AML-193 (cell line): Measurements from ENCODE around the gene C17orf78.
"Not testable (repeated sequence)": the region's sequence is repeated elsewhere in the genome, so short reads cannot be mapped to it uniquely, and the experiment has no call there.

Source experiments
- DNase-seq, 2 experiments: peaks; one replicate each; lab custom pipeline; 2025; lab: John Stamatoyannopoulos, UW

The C17orf78 gene

GRCh38 chr17:37375706-37376105, at the start of gene C17orf78:
Gene C17orf78, plus strand, starts transcription at chr17:37375985. Its CDS starts 108 bp downstream, at chr17:37376093.
- no peak for DNase-seq

- DNase-seq = no peak
These were observed 48.3 kb upstream of the C17orf78 start for GRCh38 chr17:37327341-37328090.

GRCh38 chr17:37338847-37339246, 36.9 kb upstream of the C17orf78 start:
- DNase-seq = no peak

GRCh38 chr17:37339321-37339720, 36.5 kb upstream of the C17orf78 start:
- DNase-seq = no peak

- DNase-seq = no peak
These were observed 35.0 kb upstream of the C17orf78 start for GRCh38 chr17:37340804-37341203.

GRCh38 chr17:37342589-37342988, 33.2 kb upstream of the C17orf78 start:
- DNase-seq = no peak

- DNase-seq = no peak
These were observed 31.3 kb upstream of the C17orf78 start for GRCh38 chr17:37344519-37344918.

- not testable (repeated sequence) for DNase-seq
These were observed 28.9 kb upstream of the C17orf78 start for GRCh38 chr17:37346863-37347402.

- not testable (repeated sequence) for DNase-seq
These were observed 18.8 kb upstream of the C17orf78 start for GRCh38 chr17:37356796-37357569.

GRCh38 chr17:37358098-37358829, 17.5 kb upstream of the C17orf78 start:
- DNase-seq = peak; percentile 26 to 61

GRCh38 chr17:37358830-37359681, 16.7 kb upstream of the C17orf78 start:
- DNase-seq = peak; percentile 97 to 98

- DNase-seq = no peak
These were observed 16.1 kb upstream of the C17orf78 start for GRCh38 chr17:37359682-37360188.

- peak in 1 of 2 experiments; percentile 17 for DNase-seq
These were observed 15.2 kb upstream of the C17orf78 start for GRCh38 chr17:37360632-37361031.

GRCh38 chr17:37361543-37361942, 14.2 kb upstream of the C17orf78 start:
- DNase-seq = no peak

- DNase-seq = peak in 1 of 2 experiments; percentile 14
These were observed 10.2 kb upstream of the C17orf78 start for GRCh38 chr17:37365589-37365988.

GRCh38 chr17:37368577-37368976, 7.2 kb upstream of the C17orf78 start:
- peak; percentile 65 to 80 for DNase-seq

GRCh38 chr17:37373530-37374159, 2.1 kb upstream of the C17orf78 start:
- DNase-seq = peak; percentile 88 to 89

GRCh38 chr17:37382056-37382455, 6.3 kb downstream of the C17orf78 start:
- DNase-seq = no peak

GRCh38 chr17:37384560-37385149, 8.9 kb downstream of the C17orf78 start:
- no peak for DNase-seq

- no peak for DNase-seq
These were observed 9.7 kb downstream of the C17orf78 start for GRCh38 chr17:37385474-37385990.
